Epithelial cell of proximal tubule (primary cell): ENCODE measurements around the gene NEGR1. TPM values are rescaled to one million over a fixed set of nuclear protein-coding genes. Genes with fewer than 3 reads are reported as not detected.

Source experiments
- DNase-seq: peaks from one replicate; pipeline ENCODE4 v3.0.0-alpha.2; 2011; ENCODE audit warnings: low read depth
- H3K4me3 ChIP-seq: 2 replicates; pipeline ENCODE4 v1.5.1; 2011; ENCODE audit warnings: low read depth, mild to moderate bottlenecking, low read length
- CTCF ChIP-seq: conservative IDR thresholded peaks from 2 replicates; pipeline ENCODE4 v1.5.1; 2012; ENCODE audit warnings: low read depth, mild to moderate bottlenecking, low read length
- total RNA-seq: library from RNA; depleted of rRNA; stranded (reverse); fragments of >200 nt; gene quantifications from 2 replicates; pipeline ENCODE4 v1.2.3, GENCODE V29; 2015

Gene NEGR1
- total RNA-seq, 1 donor from 2014 or later: 3.1 TPM

GRCh38 chr1:72281144-72281543 is 1.2 kb downstream of the NEGR1 start:
- DNase-seq: no peak
- no peak for TF ChIP-seq CTCF
- H3K4me3 ChIP-seq: peak overlapping the region; percentile 72

GRCh38 chr1:72280711-72281110 is 1.6 kb downstream of the NEGR1 start:
- H3K4me3 ChIP-seq: no peak overlapping the region
- TF ChIP-seq CTCF: no peak
- DNase-seq: no peak

- DNase-seq: no peak
- TF ChIP-seq CTCF: no peak
Observed at GRCh38 chr1:72280131-72280530, 2.2 kb downstream of the NEGR1 start.

GRCh38 chr1:72278461-72278860 is 3.9 kb downstream of the NEGR1 start:
- DNase-seq: peak; percentile 30
- no peak overlapping the region for H3K4me3 ChIP-seq
- no peak for TF ChIP-seq CTCF

More at GRCh38 chr1:72280131-72280530, 2.2 kb downstream of the NEGR1 start:
- no peak overlapping the region for H3K4me3 ChIP-seq

- TF ChIP-seq CTCF: no peak
- H3K4me3 ChIP-seq: no peak overlapping the region
- DNase-seq: no peak
Observed at GRCh38 chr1:72271555-72272085, 10.7 kb downstream of the NEGR1 start.

- no peak overlapping the region for H3K4me3 ChIP-seq
- no peak for TF ChIP-seq CTCF
- no peak for DNase-seq
Observed at GRCh38 chr1:72262735-72263134, 19.6 kb downstream of the NEGR1 start.

- no peak overlapping the region for H3K4me3 ChIP-seq
- DNase-seq: no peak
- no peak for TF ChIP-seq CTCF
Observed at GRCh38 chr1:72253132-72253531, 29.2 kb downstream of the NEGR1 start.
